ENCODE data around the gene ANKRD13B. TPM values are rescaled to one million over a fixed set of nuclear protein-coding genes. Genes with fewer than 3 reads are reported as not detected.

The ANKRD13B gene
- total and polyA plus RNA-seq, 2 of the 13 experiments (the other 11 are each of a cell fraction or from before 2014, with no cell fraction given): 1.7 to 1.8 TPM

DNA sequence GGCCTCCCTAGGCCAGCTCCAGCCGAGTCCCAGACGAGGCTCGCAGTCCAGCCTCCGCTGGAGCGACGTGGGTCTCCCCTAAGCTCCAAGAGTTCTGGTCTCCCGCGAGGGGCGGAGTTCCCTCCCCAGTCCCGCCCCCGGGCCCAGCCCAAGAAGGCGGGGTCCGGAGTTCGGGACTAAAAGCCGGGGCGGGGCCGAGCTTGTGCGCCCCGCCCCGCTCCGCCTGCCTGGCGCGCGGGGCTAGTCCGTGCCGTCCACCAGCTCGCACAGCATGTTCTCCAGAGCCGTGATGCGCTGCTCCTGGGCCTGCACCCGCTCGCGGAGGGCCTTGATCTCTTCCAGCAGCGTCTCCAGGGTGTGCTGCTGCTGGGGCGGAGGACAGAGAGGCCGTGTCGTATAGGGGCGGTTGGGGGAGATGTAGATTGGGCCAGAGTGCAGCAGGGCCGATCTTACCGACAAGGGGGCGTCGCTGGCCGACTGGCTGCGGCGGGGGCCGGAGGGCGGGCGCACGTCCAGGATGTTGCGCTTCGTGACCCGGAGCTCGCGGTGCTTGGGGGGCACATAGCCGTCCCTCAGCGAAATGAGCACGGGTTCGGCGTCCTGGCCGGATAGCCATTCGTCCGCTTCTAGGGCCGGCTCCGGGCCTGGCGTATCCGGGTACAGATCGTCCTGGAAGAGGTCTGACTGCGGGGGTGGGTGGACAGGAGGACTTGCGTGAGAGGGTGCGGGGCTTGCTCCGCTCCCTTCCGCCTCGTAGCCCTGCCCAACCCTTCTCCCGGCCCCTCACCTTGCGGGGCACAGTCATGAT, 22.8 kb downstream of the ANKRD13B start (continued):
- TF ChIP-seq POLR2G (IDR thresholded peaks at IDR 0.05; ENCODE audit: low read depth, low read length) (no peak), CHD4 (IDR thresholded peaks at IDR 0.05; ENCODE audit: borderline replicate concordance, low read length) (no peak), PHF21A (CRISPR knock-in tag; IDR thresholded peaks at IDR 0.05) (no peak), YY1 (IDR thresholded peaks at IDR 0.05; ENCODE audit: insufficient read depth, insufficient replicate concordance, low read depth, low read length) (no peak), PHB2 (IDR thresholded peaks at IDR 0.05; ENCODE audit: partially characterized antibody) (no peak), ZNF292 (CRISPR knock-in tag; IDR thresholded peaks at IDR 0.05; ENCODE audit: borderline replicate concordance, low read depth) (no peak), IRX3 (CRISPR knock-in tag; IDR thresholded peaks at IDR 0.05; ENCODE audit: borderline replicate concordance, low read depth) (no peak), TBX2 (CRISPR knock-in tag; IDR thresholded peaks at IDR 0.05; ENCODE audit: borderline replicate concordance) (peak; percentile 8; the same call in 1 of the 2 replicates), ARNTL (CRISPR knock-in tag; IDR thresholded peaks at IDR 0.05) (no peak), DR1 (CRISPR knock-in tag; IDR thresholded peaks at IDR 0.05) (peak; percentile 92), HNRNPLL (IDR thresholded peaks at IDR 0.05; ENCODE audit: low read depth, low read length, poor library complexity, severe bottlenecking) (peak; percentile 75), MXD4 (CRISPR knock-in tag; IDR thresholded peaks at IDR 0.05) (0 out of 2 replicates have a peak, but pooled peaks have one; percentile 36), ZMAT3 (CRISPR knock-in tag; conservative IDR thresholded peaks at IDR 0.05) (peak; percentile 84), POLR2A (IDR thresholded peaks at IDR 0.05; ENCODE audit: insufficient read depth in 1 of 2, low read depth in 2 of 2, low read length in 2 of 2) (no peak), ZNF883 (CRISPR knock-in tag; IDR thresholded peaks at IDR 0.05; ENCODE audit: not compliant biosample characterization) (peak; percentile 51), MEIS1 (CRISPR knock-in tag; IDR thresholded peaks at IDR 0.05; ENCODE audit: borderline replicate concordance) (peak; percentile 58; the same call in 1 of the 2 replicates), HCFC1 (IDR thresholded peaks at IDR 0.05; ENCODE audit: low read depth, low read length) (no peak), MZF1 (CRISPR knock-in tag; IDR thresholded peaks at IDR 0.05; ENCODE audit: borderline replicate concordance) (no peak), KDM2A (CRISPR knock-in tag; IDR thresholded peaks at IDR 0.05; ENCODE audit: borderline replicate concordance, low read depth) (peak; percentile 71)
- TF ChIP-seq, protein P1, sequence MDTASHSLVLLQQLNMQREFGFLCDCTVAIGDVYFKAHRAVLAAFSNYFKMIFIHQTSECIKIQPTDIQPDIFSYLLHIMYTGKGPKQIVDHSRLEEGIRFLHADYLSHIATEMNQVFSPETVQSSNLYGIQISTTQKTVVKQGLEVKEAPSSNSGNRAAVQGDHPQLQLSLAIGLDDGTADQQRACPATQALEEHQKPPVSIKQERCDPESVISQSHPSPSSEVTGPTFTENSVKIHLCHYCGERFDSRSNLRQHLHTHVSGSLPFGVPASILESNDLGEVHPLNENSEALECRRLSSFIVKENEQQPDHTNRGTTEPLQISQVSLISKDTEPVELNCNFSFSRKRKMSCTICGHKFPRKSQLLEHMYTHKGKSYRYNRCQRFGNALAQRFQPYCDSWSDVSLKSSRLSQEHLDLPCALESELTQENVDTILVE (CRISPR knock-in tag; IDR thresholded peaks at IDR 0.05): no peak; the same call in 1 of the 2 replicates
- TF ChIP-seq, protein P2, sequence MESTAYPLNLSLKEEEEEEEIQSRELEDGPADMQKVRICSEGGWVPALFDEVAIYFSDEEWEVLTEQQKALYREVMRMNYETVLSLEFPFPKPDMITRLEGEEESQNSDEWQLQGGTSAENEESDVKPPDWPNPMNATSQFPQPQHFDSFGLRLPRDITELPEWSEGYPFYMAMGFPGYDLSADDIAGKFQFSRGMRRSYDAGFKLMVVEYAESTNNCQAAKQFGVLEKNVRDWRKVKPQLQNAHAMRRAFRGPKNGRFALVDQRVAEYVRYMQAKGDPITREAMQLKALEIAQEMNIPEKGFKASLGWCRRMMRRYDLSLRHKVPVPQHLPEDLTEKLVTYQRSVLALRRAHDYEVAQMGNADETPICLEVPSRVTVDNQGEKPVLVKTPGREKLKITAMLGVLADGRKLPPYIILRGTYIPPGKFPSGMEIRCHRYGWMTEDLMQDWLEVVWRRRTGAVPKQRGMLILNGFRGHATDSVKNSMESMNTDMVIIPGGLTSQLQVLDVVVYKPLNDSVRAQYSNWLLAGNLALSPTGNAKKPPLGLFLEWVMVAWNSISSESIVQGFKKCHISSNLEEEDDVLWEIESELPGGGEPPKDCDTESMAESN (CRISPR knock-in tag; conservative IDR thresholded peaks at IDR 0.05): no peak
- TF ChIP-seq, protein P3, sequence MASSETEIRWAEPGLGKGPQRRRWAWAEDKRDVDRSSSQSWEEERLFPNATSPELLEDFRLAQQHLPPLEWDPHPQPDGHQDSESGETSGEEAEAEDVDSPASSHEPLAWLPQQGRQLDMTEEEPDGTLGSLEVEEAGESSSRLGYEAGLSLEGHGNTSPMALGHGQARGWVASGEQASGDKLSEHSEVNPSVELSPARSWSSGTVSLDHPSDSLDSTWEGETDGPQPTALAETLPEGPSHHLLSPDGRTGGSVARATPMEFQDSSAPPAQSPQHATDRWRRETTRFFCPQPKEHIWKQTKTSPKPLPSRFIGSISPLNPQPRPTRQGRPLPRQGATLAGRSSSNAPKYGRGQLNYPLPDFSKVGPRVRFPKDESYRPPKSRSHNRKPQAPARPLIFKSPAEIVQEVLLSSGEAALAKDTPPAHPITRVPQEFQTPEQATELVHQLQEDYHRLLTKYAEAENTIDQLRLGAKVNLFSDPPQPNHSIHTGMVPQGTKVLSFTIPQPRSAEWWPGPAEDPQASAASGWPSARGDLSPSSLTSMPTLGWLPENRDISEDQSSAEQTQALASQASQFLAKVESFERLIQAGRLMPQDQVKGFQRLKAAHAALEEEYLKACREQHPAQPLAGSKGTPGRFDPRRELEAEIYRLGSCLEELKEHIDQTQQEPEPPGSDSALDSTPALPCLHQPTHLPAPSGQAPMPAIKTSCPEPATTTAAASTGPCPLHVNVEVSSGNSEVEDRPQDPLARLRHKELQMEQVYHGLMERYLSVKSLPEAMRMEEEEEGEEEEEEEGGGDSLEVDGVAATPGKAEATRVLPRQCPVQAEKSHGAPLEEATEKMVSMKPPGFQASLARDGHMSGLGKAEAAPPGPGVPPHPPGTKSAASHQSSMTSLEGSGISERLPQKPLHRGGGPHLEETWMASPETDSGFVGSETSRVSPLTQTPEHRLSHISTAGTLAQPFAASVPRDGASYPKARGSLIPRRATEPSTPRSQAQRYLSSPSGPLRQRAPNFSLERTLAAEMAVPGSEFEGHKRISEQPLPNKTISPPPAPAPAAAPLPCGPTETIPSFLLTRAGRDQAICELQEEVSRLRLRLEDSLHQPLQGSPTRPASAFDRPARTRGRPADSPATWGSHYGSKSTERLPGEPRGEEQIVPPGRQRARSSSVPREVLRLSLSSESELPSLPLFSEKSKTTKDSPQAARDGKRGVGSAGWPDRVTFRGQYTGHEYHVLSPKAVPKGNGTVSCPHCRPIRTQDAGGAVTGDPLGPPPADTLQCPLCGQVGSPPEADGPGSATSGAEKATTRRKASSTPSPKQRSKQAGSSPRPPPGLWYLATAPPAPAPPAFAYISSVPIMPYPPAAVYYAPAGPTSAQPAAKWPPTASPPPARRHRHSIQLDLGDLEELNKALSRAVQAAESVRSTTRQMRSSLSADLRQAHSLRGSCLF (CRISPR knock-in tag; IDR thresholded peaks at IDR 0.05; ENCODE audit: borderline replicate concordance): no peak

All from HepG2 (cell line).